Hepatocyte (in vitro differentiated cells): ENCODE data around the gene RBBP7. TPM values are rescaled to one million over a fixed set of nuclear protein-coding genes. Genes with fewer than 3 reads are reported as not detected.
A peak's percentile ranks its signal among the peaks of the same experiment; 100 is the strongest.

Experiments used
- DNase-seq: peaks from one replicate; pipeline ENCODE4 v3.0.0-alpha.2; 2016; ENCODE audit warnings: low spot score
- H2AFZ ChIP-seq: fragments of 200-600 bp; sonication (generic); 2 replicates; pipeline ENCODE4 v1.6.0; 2016; ENCODE audit warnings: antibody characterized with exemption, mild to moderate bottlenecking
- H3K27ac ChIP-seq: fragments of 200-600 bp; sonication (generic); 2 replicates; pipeline ENCODE4 v1.5.1; 2016; ENCODE audit warnings: mild to moderate bottlenecking
- H3K27me3 ChIP-seq: fragments of 200-600 bp; sonication (generic); 2 replicates; pipeline ENCODE4 v1.6.1; 2016
- H3K36me3 ChIP-seq: fragments of 200-600 bp; sonication (generic); replicated peaks from 2 replicates; pipeline ENCODE4 v1.5.1; 2016; ENCODE audit warnings: low read depth; ENCODE audit not compliant: insufficient read depth
- H3K4me1 ChIP-seq: fragments of 200-600 bp; sonication (generic); 2 replicates; pipeline ENCODE4 v1.5.1; 2016; ENCODE audit warnings: mild to moderate bottlenecking, moderate library complexity; ENCODE audit not compliant: insufficient read depth
- H3K4me2 ChIP-seq: fragments of 200-600 bp; sonication (generic); 2 replicates; pipeline ENCODE4 v1.6.0; 2016
- H3K4me3 ChIP-seq: fragments of 200-600 bp; sonication (generic); 2 replicates; pipeline ENCODE4 v1.5.1; 2016; ENCODE audit warnings: mild to moderate bottlenecking
- H3K79me2 ChIP-seq: fragments of 200-600 bp; sonication (generic); 2 replicates; pipeline ENCODE4 v1.6.0; 2017; ENCODE audit warnings: mild to moderate bottlenecking
- H3K9me2 ChIP-seq: fragments of 200-600 bp; sonication (generic); replicated peaks from 2 replicates; pipeline ENCODE4 v1.6.0; 2017; ENCODE audit warnings: mild to moderate bottlenecking; ENCODE audit not compliant: insufficient read depth
- H3K9me3 ChIP-seq: fragments of 200-600 bp; sonication (generic); 2 replicates; pipeline ENCODE4 v1.5.1; 2016; ENCODE audit warnings: low read depth, mild to moderate bottlenecking
- H4K20me1 ChIP-seq: fragments of 200-600 bp; sonication (generic); 2 replicates; pipeline ENCODE4 v1.6.0; 2016; ENCODE audit warnings: mild to moderate bottlenecking; ENCODE audit not compliant: insufficient read depth, poor library complexity, severe bottlenecking
- CTCF ChIP-seq: fragments of 200-600 bp; sonication (generic); IDR thresholded peaks from 2 replicates; pipeline ENCODE4 v1.5.1; 2016; ENCODE audit warnings: antibody characterized with exemption, mild to moderate bottlenecking; ENCODE audit not compliant: poor library complexity
- EZH2 ChIP-seq: fragments of 200-600 bp; sonication (generic); IDR thresholded peaks from 2 replicates; pipeline ENCODE4 v1.6.1; 2016; ENCODE audit warnings: antibody characterized with exemption, mild to moderate bottlenecking, borderline replicate concordance
- EZH2phosphoT487 ChIP-seq: fragments of 200-600 bp; sonication (generic); IDR thresholded peaks from one replicate; pipeline ENCODE4 v1.6.1; 2018; ENCODE audit warnings: antibody characterized with exemption, mild to moderate bottlenecking, low read depth, moderate library complexity; ENCODE audit not compliant: unreplicated experiment, severe bottlenecking
- WGBS: methylation state at CpG from one replicate; pipeline ENCODE4 v1.1.6; 2016; ENCODE audit warnings: low lambda C conversion rate; ENCODE audit errors: missing lambda C conversion rate; 5-methylcytosine and 5-hydroxymethylcytosine counted together
- polyA plus RNA-seq: library from polyadenylated mRNA; unstranded; fragments of >200 nt; fragmentation: Nextera tagmentation; extraction: Ambion mirVana; gene quantifications from 2 replicates; pipeline ENCODE4 v1.2.1, GENCODE V29; 2016
- total RNA-seq: library from RNA; depleted of rRNA; stranded (reverse); fragments of >200 nt; gene quantifications from 2 replicates; pipeline ENCODE4 v1.2.3, GENCODE V29; 2014

Gene RBBP7
- total and polyA plus RNA-seq, 2 experiments from 2014 or later, result 185 to 263 TPM

- Histone ChIP-seq H3K9me3 (no peaks in the 10 kb centered on the region), H3K36me3 (no peaks in the 10 kb centered on the region), H2AFZ (no peak overlapping the region), H3K27me3 (no peaks in the 10 kb centered on the region), H3K4me2 (peak overlapping the region; percentile 22), H3K27ac (peak overlapping the region; percentile 40), H4K20me1 (no peaks in the 10 kb centered on the region), H3K79me2 (no peaks in the 10 kb centered on the region), H3K9me2 (no peaks in the 10 kb centered on the region), H3K4me3 (no peak overlapping the region), H3K4me1 (peaks cover 5% of the 10 kb centered on the region)
- TF ChIP-seq EZH2 (no peak), CTCF (no peak), EZH2phosphoT487 (no peak)
- DNase-seq, result peak; percentile 60
- WGBS, result 71% methylated on average over 6 of the region's 6 CpGs
Measured at GRCh38 chrX:16828124-16828908, 41.8 kb downstream of the RBBP7 start.

- DNase-seq, result no peak
- Histone ChIP-seq H3K4me1 (peaks cover 5% of the 10 kb centered on the region), H3K4me2 (no peak overlapping the region), H4K20me1 (no peaks in the 10 kb centered on the region), H3K27me3 (no peaks in the 10 kb centered on the region), H3K27ac (peak overlapping the region; percentile 26), H3K36me3 (no peaks in the 10 kb centered on the region), H3K9me2 (no peaks in the 10 kb centered on the region), H3K79me2 (no peaks in the 10 kb centered on the region), H3K9me3 (no peaks in the 10 kb centered on the region), H3K4me3 (no peak overlapping the region), H2AFZ (no peak overlapping the region)
- TF ChIP-seq EZH2 (no peak), EZH2phosphoT487 (no peak), CTCF (no peak)
- WGBS, result 82% methylated on average over 2 of the region's 2 CpGs
Measured at GRCh38 chrX:16827225-16827624, 42.9 kb downstream of the RBBP7 start.

GRCh38 chrX:16826207-16826606, 44.0 kb downstream of the RBBP7 start:
- no peaks in the 10 kb centered on the region for H3K27me3 ChIP-seq
- DNase-seq, result peak; percentile 66
- H2AFZ ChIP-seq, result no peak overlapping the region
- no peak overlapping the region for H3K4me3 ChIP-seq
- peak overlapping the region; percentile 4 for H3K27ac ChIP-seq
- no peaks in the 10 kb centered on the region for H3K9me2 ChIP-seq
- WGBS, result 64% methylated on average over 3 of the region's 3 CpGs
- peaks cover 5% of the 10 kb centered on the region for H3K4me1 ChIP-seq
- no peak for TF ChIP-seq EZH2
- TF ChIP-seq CTCF, result peak; percentile 79
- TF ChIP-seq EZH2phosphoT487, result no peak
- H3K9me3 ChIP-seq, result no peaks in the 10 kb centered on the region
- no peaks in the 10 kb centered on the region for H4K20me1 ChIP-seq
- H3K4me2 ChIP-seq, result no peak overlapping the region
- H3K79me2 ChIP-seq, result no peaks in the 10 kb centered on the region
- no peaks in the 10 kb centered on the region for H3K36me3 ChIP-seq
